ENCODE results near the gene ATG7. TPM values are rescaled to one million over a fixed set of nuclear protein-coding genes. Genes with fewer than 3 reads are reported as not detected.
A peak's percentile ranks its signal among the peaks of the same experiment; 100 is the strongest.
"Not testable (repeated sequence)": the region's sequence is repeated elsewhere in the genome, so short reads cannot be mapped to it uniquely, and the experiment has no call there.

ATG7 gene
- total RNA-seq, 1 donor = 97.9 TPM

GRCh38 chr3:11510001-11510340 lies 237.8 kb downstream of the ATG7 start:
- no peak for TF ChIP-seq CTCF (IDR thresholded peaks at IDR 0.05; ENCODE audit: insufficient read depth, low read length)
- H3K4me3 ChIP-seq (ENCODE audit: low read depth, low read length) = no peak overlapping the region
- no peak for DNase-seq (ENCODE audit: low read depth)

- no peak overlapping the region for H3K4me3 ChIP-seq (ENCODE audit: low read depth, low read length)
- no peak for TF ChIP-seq CTCF (IDR thresholded peaks at IDR 0.05; ENCODE audit: insufficient read depth, low read length)
- no peak for DNase-seq (ENCODE audit: low read depth)
Observed at GRCh38 chr3:11510356-11510755, 238.2 kb downstream of the ATG7 start.

GRCh38 chr3:11511606-11512005 lies 239.4 kb downstream of the ATG7 start:
- H3K4me3 ChIP-seq (ENCODE audit: low read depth, low read length); DNase-seq (ENCODE audit: low read depth): not testable (repeated sequence)

- DNase-seq (ENCODE audit: low read depth); H3K4me3 ChIP-seq (ENCODE audit: low read depth, low read length): not testable (repeated sequence)
Observed at GRCh38 chr3:11513125-11513816, 241.1 kb downstream of the ATG7 start.

- TF ChIP-seq CTCF (IDR thresholded peaks at IDR 0.05; ENCODE audit: insufficient read depth, low read length) = no peak
- no peak overlapping the region for H3K4me3 ChIP-seq (ENCODE audit: low read depth, low read length)
- DNase-seq (ENCODE audit: low read depth) = peak; percentile 27
Observed at GRCh38 chr3:11513817-11514135, 241.6 kb downstream of the ATG7 start.

- H3K4me3 ChIP-seq (ENCODE audit: low read depth, low read length) = no peak overlapping the region
- no peak for TF ChIP-seq CTCF (IDR thresholded peaks at IDR 0.05; ENCODE audit: insufficient read depth, low read length)
- peak; percentile 88 for DNase-seq (ENCODE audit: low read depth)
Observed at GRCh38 chr3:11514191-11514821, 242.1 kb downstream of the ATG7 start.

- H3K4me3 ChIP-seq (ENCODE audit: low read depth, low read length) = no peak overlapping the region
- TF ChIP-seq CTCF (IDR thresholded peaks at IDR 0.05; ENCODE audit: insufficient read depth, low read length) = no peak
- no peak for DNase-seq (ENCODE audit: low read depth)
Observed at GRCh38 chr3:11517601-11518000, 245.4 kb downstream of the ATG7 start.

- no peak overlapping the region for H3K4me3 ChIP-seq (ENCODE audit: low read depth, low read length)
- DNase-seq (ENCODE audit: low read depth) = no peak
- no peak for TF ChIP-seq CTCF (IDR thresholded peaks at IDR 0.05; ENCODE audit: insufficient read depth, low read length)
Observed at GRCh38 chr3:11521167-11521566, 249.0 kb downstream of the ATG7 start.
